HG03025 (cell line): ENCODE results near the gene UNC80.

Source experiments
- ATAC-seq: cut with Tn5 transposase; IDR thresholded peaks from one replicate; pipeline ENCODE4 v1.9.1; 2021; ENCODE audit warnings: mild to moderate bottlenecking, moderate library complexity; ENCODE audit not compliant: unreplicated experiment, low FRiP score

The UNC80 gene

DNA sequence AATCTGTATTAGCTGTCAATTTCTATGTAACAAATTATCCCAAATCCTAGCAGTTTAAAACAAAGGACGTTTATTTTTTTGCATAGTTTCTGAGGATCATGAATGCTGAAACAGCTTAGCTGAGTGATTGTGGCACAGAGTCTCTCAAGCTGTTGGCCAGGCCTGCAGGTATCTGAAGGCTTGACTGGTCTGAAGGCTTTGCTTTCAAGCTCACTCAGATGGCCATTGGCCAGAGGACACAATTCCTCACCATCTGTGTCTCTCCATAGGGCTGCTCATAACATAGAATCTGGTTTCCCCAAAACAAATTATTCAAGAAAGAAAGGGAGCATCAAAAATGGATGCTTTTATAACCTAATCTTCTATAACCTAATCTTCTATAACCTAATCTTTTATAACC lies 33.7 kb downstream of the UNC80 start:
- ATAC-seq: no peak

DNA sequence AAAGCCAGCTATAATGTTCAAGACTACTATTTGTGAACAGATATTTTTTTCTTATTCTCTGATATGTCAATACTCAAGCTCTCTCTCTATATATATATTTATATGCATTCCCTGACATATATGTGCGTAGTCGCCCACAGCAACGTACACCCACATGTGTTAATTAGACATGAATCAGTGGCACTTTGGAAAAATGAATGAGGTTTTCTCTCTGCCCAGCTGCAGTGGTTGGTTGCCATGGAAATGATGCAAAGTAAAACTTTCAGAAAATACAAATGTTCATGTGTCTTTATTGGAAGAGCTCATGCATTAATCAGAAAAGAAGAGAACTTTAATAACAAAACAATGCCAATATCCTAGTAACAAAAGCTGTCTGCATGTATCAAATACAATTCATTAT lies 34.7 kb downstream of the UNC80 start:
- ATAC-seq: no peak

DNA sequence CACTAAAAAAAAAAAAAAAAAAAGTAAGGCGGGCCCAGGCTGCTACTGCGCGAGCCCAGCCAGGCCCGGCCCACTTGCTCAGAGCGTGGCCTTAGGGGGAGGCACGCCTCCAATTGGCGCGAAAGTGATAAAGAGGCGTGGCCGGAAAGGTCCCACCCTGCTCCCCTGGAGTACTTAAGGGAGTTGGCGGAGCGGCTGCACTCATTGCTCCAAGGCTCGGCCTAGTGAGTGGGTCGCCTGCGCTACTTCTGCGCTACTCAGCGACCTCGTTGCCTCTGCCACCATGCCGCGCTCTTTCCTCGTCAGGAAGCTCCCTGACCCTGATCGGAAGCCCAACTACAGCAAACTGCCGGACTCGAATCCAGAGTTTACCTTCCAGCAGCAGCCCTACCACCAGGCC lies 36.9 kb downstream of the UNC80 start:
- ATAC-seq: no peak

DNA sequence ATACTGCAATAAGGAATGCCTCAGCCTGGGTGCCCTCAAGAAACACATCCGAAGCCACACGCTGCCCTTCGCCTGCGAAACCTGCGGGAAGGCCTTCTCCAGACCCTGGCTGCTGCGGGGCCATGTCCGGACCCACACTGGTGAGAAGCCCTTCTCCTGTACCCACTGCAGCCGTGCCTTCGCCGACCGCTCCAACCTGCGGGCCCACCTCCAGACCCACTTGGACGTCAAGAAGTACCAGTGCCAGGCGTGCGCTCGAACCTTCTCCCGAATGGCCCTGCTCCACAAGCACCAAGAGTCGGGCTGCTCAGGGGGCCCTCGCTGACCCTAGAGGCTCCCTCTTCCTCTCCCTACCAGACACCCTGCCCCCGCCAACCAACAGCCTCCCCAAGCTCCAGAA lies 37.6 kb downstream of the UNC80 start:
- ATAC-seq: no peak

DNA sequence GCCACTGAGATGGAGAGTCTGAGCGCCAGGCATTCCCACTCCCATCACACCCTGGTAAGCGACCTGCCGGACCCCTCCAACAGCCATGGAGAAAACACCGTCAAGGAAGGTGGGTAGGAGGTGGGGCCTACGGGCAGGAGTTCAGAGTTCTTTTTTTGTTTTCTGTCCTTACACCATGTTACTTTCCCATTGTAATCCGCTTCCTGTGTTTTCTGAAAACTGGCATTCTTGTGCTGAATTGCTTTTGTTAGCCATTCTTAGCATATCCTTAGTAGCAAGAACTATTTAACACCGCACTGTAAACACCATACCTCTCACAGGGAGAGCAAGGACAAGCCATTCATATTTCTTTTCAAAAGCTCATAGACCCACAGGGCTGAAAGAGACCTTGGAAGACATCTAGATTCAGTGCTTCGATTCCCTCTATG lies 46.2 kb downstream of the UNC80 start:
- ATAC-seq: no peak

DNA sequence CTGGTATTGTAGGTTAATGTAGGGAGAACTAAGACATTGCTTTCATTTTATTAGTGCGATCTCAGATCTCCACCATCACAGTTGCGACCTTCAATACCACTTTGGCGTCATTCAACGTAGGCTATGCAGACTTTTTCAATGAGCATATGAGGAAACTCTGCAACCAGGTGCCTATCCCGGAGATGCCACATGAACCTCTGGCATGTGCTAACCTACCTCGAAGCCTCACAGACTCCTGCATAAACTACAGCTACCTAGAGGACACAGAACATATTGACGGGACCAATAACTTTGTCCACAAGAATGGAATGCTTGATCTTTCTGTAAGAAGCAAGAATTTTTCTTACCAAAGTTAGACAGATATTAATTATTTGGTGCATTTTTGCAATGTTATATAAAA lies 47.3 kb downstream of the UNC80 start:
- ATAC-seq: no peak

DNA sequence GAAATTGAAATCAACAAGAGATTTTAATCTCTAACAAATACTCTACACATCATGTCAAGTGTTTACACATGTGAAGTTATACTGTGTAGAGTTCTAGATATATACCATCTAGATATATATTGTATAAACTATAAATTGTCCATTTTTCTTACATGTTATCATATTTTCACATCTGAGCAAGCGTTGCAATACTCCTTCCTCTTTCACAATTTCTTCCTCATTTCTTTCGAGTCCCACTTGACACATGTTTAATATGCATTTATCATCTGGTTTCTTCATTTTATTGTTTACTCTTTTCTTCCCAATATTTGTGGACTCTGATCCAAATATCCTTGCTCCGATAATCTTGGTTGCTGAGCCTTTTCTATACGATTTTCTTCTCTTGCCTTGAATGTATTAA lies 50.2 kb downstream of the UNC80 start:
- ATAC-seq: no peak

DNA sequence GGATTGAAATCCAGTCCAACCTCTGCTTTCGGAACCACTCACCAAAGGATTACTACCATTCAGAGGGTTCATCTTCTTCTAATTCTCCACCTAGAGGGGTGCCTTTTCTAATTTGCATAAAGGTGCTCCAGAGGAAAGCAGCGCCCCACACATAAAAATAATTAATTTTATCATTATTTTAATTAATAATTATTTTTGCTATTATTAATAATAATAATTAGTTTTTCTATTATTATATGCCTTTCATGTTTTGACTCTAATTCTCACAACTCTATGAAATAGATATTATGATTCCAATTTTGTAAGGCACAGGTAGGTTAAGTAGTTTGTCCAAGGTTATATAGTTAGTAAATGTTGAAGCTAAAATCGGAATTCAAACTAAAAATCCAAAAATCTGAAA lies 51.9 kb downstream of the UNC80 start:
- no peak for ATAC-seq

DNA sequence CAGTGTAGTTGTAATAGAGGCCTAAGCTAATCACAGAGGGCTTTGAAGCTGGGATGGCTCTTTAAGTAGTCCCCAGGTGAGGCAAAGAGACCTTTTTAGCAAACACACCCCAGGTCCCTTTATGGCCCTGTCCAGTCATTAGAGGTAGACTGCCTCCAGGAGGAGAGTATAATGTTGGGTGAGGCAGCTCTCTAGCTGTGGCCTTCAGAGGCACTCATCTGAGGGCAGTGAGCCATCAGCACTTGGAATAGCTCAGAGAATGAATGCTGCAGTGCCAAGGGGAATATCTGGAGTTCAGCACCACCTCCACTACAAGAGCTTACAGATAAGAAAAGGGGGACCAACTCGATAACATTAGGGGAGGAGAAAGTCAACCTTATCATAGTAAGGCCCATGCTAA lies 52.8 kb downstream of the UNC80 start:
- no peak for ATAC-seq

DNA sequence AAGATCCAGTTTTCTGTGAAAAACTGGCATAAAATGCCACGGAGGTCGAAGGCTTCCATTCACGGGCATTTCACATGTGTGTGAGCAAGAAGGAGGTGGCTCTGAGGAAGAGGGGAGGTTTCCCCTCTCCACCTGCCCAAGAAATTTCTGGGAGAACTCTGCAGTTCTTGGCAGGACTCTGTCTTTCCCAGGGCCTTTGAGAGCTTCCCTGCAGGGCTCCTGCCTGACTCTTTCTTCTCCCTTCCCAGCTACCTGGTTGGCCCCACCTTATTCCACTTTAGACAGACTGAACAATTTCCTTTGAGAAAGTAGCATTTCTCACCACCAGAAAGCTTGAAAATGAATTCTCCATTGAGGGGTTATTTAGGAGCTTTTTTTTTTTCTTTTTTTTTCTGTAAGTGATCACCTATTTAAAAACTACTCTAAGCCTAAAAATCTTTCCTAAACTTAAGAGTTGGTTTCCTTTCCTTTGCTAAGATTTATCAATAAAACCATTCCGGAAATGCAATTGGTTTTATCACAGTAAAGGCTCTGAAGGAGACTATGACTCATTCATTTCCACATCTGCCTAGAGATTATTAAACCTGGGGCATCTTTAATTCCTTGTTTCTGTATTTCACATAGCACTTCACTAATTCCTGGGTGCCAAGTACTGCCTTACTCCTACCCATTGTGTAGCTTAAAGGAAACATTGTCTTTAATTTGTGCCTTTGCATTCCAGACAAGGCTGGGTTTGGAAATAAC lies 59.3 kb downstream of the UNC80 start:
- no peak for ATAC-seq

DNA sequence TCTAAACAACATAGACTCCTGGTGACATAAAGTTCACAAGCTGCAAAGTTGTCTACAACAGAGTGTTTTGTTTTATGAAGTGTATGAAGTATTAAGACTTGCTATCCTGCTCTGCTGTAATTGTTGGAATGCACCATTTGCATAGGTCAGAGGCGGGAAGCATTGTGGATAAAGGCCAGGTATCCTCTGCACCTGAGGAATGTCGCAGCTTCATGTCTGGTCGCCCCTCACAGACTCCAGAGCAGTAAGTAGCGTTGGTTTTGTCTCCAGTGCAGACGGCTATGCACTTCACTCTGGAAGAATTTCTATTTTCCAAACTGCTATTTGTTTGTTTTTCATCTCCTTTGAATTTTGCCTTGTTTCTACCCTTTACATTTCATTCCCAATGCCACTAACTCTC lies 63.1 kb downstream of the UNC80 start:
- no peak for ATAC-seq

DNA sequence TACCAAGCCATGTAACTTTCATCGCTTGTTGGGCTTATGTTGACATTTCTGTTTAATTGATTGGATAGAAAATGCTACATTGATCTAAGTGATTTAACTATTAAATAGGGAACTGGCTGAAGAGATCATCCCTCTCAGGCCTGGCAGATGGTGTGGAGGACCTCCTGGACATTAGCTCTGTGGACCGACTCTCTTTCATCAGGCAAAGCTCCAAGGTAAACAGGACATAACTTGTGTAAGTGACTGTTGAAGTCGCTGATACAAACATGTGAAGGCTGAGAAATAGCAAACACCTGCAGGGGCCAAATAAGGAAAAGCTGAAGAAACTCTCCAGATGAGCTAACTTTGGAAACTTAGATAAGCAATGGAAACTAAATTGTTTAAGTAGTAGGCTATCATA lies 68.8 kb downstream of the UNC80 start:
- ATAC-seq: no peak

DNA sequence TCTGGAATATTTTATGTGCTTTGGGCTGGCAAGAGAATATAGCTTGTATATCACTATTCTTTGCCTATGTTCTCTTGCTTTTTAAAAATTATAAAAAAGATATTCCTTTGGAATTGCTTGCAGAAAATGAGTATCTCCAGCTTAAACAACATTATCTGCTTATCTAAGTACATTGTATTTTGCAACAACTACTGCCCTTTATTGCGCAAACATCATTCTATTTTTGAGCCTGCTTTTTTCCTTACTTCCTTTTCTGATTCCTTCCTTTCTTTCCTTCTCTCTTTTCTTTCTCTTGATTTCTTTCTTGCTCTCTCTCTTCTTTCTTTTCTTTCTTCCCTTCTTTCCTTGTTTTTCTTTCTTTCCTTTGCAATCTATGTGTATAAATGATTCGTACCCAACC lies 74.0 kb downstream of the UNC80 start:
- no peak for ATAC-seq

DNA sequence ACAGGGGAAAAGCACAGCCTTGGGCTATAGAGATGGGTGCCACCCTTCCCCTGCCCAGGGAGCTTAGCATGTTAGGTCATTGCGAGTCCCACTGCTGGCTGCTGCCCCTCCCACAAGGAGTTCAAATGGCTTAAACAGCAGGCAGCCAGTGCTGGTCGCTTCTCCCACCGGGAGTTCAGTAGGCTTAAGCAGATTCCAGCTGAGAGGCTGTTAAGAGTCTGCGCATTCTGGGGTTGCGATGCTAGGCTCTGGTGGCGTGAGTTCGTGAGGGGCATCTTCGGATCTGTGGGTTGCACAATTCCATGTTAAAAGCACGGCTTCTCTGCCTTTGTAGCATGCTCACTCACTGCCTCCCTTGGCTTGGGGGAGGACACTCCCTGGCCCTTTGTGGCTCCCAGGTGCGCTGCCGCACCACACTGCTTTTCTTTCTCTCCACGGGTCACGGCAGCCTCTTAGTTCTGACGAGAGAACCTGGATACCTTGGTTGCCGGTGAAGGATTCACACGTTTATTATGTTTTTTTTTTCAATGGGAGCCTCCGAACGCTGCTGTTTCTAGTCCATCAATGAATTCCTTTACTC lies 93.2 kb downstream of the UNC80 start:
- ATAC-seq: no peak

DNA sequence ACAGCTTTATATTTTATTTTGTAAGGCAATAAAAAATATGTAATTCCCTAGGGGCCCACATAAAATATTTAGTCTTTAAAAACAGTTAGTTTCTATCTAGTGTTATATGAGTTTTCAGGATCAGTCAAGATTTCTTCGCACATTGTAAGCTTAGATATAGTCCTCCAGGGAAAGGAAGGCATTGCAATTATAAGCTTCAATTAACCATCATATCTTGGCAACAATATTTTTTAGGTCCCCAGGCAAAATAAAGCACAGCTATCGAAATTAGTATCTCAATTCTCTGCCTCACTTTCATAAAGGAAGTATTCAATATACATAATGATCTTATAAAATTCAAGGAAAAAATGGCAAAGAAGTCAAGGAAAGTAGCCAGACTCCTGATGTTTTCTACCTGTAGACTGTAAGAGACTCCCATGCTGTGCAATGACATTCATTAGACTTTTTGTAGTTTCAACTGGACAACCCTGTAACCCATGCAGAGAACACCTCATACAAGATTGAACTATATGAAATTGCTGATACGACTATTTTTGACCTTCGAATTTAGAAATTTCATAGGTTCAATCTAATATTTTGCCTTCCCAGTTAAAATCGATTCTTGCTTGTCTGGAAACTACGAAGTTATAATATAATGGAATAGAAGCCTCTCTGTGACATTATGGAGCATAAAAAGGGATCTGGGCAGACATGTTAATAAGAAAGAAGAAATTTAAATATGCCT lies 96.8 kb downstream of the UNC80 start:
- ATAC-seq: no peak

DNA sequence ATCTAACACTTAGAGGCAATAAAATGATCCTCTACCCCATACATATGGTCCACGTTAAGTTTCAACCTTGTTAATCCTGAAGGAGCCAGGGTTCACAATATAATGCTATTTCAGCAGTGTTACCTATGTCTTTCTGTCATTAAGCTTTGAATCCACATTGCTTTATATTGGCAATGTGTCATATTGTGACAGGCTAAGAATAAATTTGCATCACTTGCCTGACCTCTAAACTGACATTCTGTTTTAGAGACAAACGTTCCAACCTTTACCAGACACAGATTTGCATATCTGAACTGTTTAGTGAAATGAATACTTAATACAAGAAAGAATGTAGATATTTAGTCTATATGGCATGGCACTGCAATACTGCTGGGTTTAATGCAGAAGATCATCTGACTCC lies 98.4 kb downstream of the UNC80 start:
- ATAC-seq: no peak

DNA sequence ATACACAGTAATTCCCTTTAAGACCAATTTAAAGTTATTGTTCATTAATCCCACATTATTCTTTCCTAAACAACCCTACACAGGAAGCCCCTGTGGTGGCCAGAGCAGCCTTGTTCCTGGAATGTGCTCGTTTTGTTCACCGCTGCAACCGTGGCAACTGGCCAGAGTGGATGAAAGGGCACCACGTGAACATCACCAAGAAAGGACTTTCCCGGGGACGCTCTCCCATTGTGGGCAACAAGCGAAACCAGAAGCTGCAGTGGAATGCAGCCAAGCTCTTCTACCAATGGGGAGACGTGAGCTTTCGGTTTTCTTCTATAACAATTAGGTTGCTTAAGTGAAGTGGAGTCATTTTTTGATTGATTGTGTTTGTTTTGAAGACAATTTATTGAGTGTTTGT lies 101.0 kb downstream of the UNC80 start:
- ATAC-seq: no peak

DNA sequence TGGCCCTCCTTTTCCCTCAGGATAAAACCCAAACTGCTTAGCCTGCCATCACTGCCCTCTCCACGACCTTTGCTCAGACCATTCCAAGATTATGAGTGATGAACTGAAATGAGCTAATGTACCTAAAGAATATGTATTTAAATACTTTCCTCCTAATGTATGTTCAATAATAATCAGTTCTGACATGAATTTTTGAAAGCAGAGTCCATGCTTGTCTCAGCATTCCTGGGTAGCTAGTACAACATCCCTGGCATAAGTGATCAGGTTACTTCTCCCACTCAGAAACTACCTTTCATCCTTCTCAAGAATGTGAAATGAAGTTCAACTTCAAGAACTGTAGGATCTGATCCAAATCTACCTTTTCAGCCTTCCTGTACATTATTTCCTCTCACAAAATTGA lies 103.6 kb downstream of the UNC80 start:
- ATAC-seq: no peak

DNA sequence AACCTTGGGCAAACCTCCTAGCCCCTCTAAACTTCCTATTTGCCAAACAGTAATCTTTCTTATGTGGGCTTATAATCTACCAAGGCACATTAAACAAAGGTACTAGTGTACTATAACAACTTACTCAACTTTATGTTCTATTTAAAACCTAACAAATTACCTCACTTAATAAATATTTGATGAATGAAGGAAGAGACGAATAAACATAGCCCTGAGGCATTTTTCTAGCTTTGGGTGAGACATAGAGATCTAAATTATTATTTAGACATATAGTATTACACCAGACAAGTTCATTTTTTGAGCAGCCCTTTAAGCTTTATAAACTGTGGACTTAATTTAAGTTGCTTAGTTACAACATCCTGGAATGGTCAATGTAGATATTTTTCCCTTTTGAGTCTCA lies 104.6 kb downstream of the UNC80 start:
- no peak for ATAC-seq

DNA sequence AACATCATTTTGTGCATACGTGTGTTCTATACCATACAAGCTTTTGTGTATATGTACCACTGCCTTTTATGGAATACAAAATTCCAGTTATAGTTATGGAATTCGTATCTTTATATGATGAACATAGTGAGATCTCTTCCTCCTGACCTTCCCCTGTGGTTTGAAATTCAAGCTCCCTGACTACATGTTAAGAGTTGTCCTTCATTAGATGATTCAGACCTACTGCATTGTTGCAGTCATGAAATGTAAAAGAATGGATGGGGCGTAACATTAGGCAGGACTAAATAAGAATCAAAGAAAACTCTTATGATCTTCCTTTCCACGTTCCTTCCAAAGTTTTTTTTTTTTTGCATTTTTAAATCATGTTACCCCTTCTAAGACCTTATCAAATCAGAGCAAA lies 107.1 kb downstream of the UNC80 start:
- ATAC-seq: no peak

DNA sequence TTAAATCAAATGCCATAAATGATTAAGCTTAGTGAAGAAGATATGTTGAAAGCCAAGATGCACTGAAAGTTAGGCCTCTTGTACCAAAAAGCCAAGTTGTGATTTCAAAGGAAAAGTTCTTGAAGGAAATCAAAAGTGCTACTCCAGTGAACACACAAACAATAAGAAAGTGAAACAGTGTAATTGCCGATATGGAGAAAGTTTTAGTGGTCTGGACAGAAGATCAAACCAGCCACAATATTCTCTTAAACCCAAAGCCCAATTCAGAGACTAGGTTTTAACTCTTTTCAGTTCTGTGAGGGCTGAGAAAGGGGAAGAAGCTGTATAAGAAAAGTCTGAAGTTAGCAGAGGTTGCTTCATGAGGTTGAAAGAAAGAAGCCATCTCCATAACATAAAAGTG lies 129.0 kb downstream of the UNC80 start:
- ATAC-seq: no peak

DNA sequence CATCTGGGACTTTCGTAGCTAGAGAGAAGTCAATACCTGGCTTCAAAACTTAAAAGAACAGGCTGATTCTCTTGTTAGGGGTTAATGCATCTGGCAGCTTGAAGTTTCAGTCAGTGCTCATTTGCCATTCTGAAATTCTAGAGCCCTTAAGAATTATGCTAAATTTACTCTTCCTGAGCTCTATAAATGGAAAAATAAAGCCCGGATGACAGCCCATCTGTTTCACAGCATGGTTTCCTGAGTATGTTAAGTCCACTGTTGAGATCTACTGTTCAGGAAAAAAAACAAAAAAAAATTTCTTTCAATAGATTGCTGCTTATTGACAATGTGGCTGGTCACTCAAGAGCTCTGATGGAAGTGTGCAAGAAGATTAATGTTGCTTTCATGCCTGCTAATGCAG lies 129.5 kb downstream of the UNC80 start:
- ATAC-seq: no peak
